T-cell (primary cell): ENCODE data around the gene EXOC6. TPM values are rescaled to one million over a fixed set of nuclear protein-coding genes. Genes with fewer than 3 reads are reported as not detected.

ENCODE experiments used
- ATAC-seq, 4 experiments: fragments of 200-7000 bp in 3 of 4; fragments of 150-1000 bp in 1 of 4; cut with Tn5 transposase; replicated peaks in 1 of 4; 1 replicate in 3 of 4; 2 replicates in 1 of 4; pipeline ENCODE4 v1.10.0; 2021; ENCODE audit warnings: moderate library complexity in 3 of 4, mild to moderate bottlenecking in 2 of 4, moderate number of reproducible peaks in 1 of 4
- CTCF ChIA-PET, 2 donors: fragments of 300-600 bp; sonication (Branson Sonifier 250); formaldehyde crosslinking; loops; one replicate each; lab custom pipeline; 2022; ENCODE audit warnings: antibody characterized with exemption in 2 of 2; lab: Charles Lee
- POLR2A ChIA-PET, 2 donors: fragments of 300-600 bp; sonication (Branson Sonifier 250); formaldehyde crosslinking; loops; one replicate each; lab custom pipeline; 2022; ENCODE audit warnings: antibody characterized with exemption in 2 of 2; lab: Charles Lee
- DNase-seq, 35 experiments: peaks; one replicate each; pipeline versions ENCODE4 v3.0.0 to v3.0.0-alpha.2; 2013 to 2023
- H3K27ac ChIP-seq: one replicate; pipeline ENCODE4 v1.5.1; 2013; ENCODE audit warnings: low read length
- H3K27me3 ChIP-seq, 2 experiments: replicated peaks in 1 of 2; 1 replicate in 1 of 2; 2 replicates in 1 of 2; pipeline versions ENCODE4 v1.6.1 to v1.7.0; 2013; ENCODE audit warnings: low read length in 1 of 2, mixed read lengths in 1 of 2; ENCODE audit not compliant: control insufficient read depth in 2 of 2, insufficient read depth in 2 of 2; ENCODE audit errors: extremely low read depth in 1 of 2
- H3K36me3 ChIP-seq, 2 donors: 1 replicate in 1 of 2; 2 replicates in 1 of 2; pipeline versions ENCODE4 v1.6.1 to v1.7.0; 2013; ENCODE audit warnings: low read length in 1 of 2; ENCODE audit not compliant: control insufficient read depth in 2 of 2, insufficient read depth in 1 of 2; ENCODE audit errors: extremely low read depth in 1 of 2
- H3K4me1 ChIP-seq, 2 experiments: 1 replicate in 1 of 2; 2 replicates in 1 of 2; pipeline versions ENCODE4 v1.6.1 to v1.7.0; 2013; ENCODE audit warnings: low read length in 2 of 2, mixed read lengths in 1 of 2; ENCODE audit not compliant: insufficient read depth in 2 of 2, control insufficient read depth in 1 of 2; ENCODE audit errors: extremely low read depth in 1 of 2
- H3K4me3 ChIP-seq, 2 donors: 1 replicate in 1 of 2; 2 replicates in 1 of 2; pipeline versions ENCODE4 v1.5.1 to v1.7.0; 2013; ENCODE audit warnings: mild to moderate bottlenecking in 2 of 2, low read length in 1 of 2, moderate library complexity in 1 of 2; ENCODE audit not compliant: control insufficient read depth in 1 of 2; ENCODE audit errors: extremely low read depth in 1 of 2
- H3K9me3 ChIP-seq: 2 replicates; pipeline ENCODE4 v1.7.0; 2013
- H3K27ac Mint-ChIP-seq, 2 donors: one replicate each; pipeline ENCODE4 v1.8.0; 2020 to 2021; ENCODE audit warnings: mild to moderate bottlenecking in 2 of 2, mixed read lengths in 2 of 2
- H3K27me3 Mint-ChIP-seq, 2 donors: one replicate each; pipeline ENCODE4 v1.8.0; 2021 to 2022; ENCODE audit warnings: mixed read lengths in 2 of 2
- H3K36me3 Mint-ChIP-seq: one replicate; pipeline ENCODE4 v1.8.0; 2021; ENCODE audit warnings: mixed read lengths
- H3K4me1 Mint-ChIP-seq, 3 donors: one replicate each; pipeline ENCODE4 v1.8.0; 2020 to 2022; ENCODE audit warnings: mixed read lengths in 3 of 3, mild to moderate bottlenecking in 1 of 3
- H3K4me3 Mint-ChIP-seq, 3 donors: one replicate each; pipeline ENCODE4 v1.8.0; 2020 to 2022; ENCODE audit warnings: mild to moderate bottlenecking in 3 of 3, mixed read lengths in 3 of 3, moderate library complexity in 3 of 3
- H3K9me3 Mint-ChIP-seq, 3 donors: one replicate each; pipeline ENCODE4 v1.8.0; 2020 to 2022; ENCODE audit warnings: mixed read lengths in 3 of 3
- WGBS: methylation state at CpG from one replicate; pipeline ENCODE4 v1.1.5; 2013; ENCODE audit warnings: missing lambda C conversion rate; ENCODE audit not compliant: insufficient coverage; 5-methylcytosine and 5-hydroxymethylcytosine counted together
- total RNA-seq, 35 experiments: library from RNA in 6 of 35; stranded (reverse) in 6 of 35; fragments of 120-200 nt in 1 of 35; gene quantifications; one replicate each; pipeline versions ENCODE4 v1.2.1 to v1.2.4 and lab custom pipeline; 2013 to 2026

EXOC6 gene
- total RNA-seq, 5 donors from 2014 or later (not counting 1 experiment from before 2014, with no cell fraction given), result 8.7 to 13.3 (median 9.7) TPM

DNA sequence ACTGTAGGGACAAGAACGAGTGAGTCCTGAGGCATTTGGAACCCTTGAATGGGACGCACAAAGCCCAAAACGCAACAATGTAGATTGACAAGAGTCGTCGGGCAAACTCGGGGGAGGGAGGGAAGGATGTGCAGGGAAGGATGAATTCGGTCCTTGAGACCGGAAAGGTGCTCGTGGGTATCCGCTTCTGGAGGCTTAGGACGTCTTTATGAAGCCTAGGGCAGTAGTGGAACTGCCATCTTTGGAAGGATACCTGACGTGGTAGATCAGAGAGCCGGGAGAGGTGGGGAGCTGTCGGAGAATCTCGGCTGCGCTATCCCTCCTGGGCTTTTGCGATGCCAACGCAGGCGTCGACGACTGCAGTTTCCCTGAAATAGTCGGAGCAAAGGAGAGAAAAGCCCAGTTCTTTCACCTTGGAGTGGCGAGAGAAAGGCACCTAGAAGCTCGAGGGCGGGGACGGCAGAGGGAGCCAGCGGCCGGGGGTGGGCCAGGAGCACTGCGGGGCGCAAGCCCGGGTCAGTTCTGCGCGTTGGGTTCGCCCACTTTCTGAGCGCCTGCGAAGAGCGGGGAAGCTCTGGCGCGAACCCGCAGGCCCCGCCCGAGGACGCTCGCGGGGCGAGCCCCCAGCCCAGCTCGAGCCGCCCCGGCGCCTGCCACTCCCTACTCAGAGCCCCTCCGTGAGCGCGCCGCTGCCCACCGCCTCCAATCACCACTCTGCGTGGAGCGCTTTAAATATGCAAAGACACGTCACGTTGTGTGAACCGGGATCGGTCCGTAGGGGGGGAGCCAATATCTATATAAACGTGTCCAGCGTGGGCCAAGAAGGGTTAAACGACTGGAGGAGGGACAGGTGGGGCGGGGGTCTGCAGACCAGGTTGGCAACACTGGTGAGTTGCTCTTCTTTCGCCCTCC is 211.9 kb downstream of the EXOC6 start, which contains the start of gene CYP26C1:
Gene CYP26C1, plus strand, starts transcription at position 824 of the 912 bp plus-strand sequence. CDS start 466 bp downstream, outside the sequence.
- H3K36me3 ChIP-seq, result peaks cover 0 to 3% of the 10 kb centered on the region in 2 donors
- Mint-ChIP-seq H3K4me1 (peaks cover 25 to 33% (median 31%) of the 10 kb centered on the region in 3 donors), H3K36me3 (peaks cover 34% of the 10 kb centered on the region), H3K4me3 (peak within 1 kb of the TSS; percentile 50 to 74 (median 68)), H3K27ac (peak within 1 kb of the TSS; percentile 8 to 53), H3K9me3 (no peaks in the 10 kb centered on the region), H3K27me3 (peaks cover 16 to 40% of the 10 kb centered on the region in 2 donors)
- H3K9me3 ChIP-seq, result no peaks in the 10 kb centered on the region
- POLR2A ChIA-PET, result interaction anchor here in 1 of 2 donors (0.6 kb wide), 1 partner anchor 99 kb away, joined by 9 read pairs; no protein-coding TSS in a partner anchor
- 72% methylated on average over 56 of the region's 67 CpGs for WGBS
- peaks cover 17 to 37% of the 10 kb centered on the region in 2 experiments for H3K27me3 ChIP-seq
- ATAC-seq (no peak), DNase-seq (no peak)
- H3K27ac ChIP-seq, result no peak within 1 kb of the TSS
- peak within 1 kb of the TSS in 1 of 2 donors; percentile 58 for H3K4me3 ChIP-seq
- H3K4me1 ChIP-seq, result peaks cover 0 to 20% of the 10 kb centered on the region in 2 experiments
- CTCF ChIA-PET, result interaction anchor here in 1 of 2 donors (0.6 kb wide), 1 partner anchor 174 kb away, joined by 3 read pairs; no protein-coding TSS in a partner anchor

DNA sequence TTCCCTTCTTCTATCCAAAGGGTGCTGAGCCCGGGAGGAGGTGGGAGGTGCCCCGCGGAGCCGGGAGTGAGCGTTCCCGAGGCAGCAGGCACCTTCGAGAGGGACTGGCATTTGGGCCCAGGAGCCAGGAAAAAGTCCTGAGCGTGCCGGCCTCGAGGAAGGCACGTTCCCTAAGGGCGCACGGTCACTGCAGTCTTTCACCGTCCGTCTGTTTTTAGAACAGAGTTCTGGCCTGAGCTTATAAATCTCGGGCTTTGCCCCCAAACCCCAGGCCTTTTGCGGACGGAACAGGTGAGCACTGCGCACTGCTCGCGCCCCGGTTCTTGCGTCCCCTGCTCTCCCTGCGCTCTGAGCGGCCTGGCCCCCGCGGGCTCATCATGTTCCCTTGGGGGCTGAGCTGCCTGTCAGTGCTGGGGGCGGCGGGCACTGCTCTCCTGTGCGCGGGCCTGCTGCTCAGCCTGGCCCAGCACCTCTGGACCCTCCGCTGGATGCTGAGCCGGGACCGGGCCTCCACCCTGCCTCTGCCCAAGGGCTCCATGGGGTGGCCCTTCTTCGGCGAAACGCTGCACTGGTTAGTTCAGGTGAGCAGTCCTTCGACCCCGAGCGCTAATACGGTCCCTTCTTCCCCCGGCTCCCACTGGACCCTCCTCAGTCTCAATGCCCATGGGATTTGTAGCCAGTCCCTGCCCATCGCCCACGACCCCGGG is 212.7 kb downstream of the EXOC6 start:
- Histone ChIP-seq H3K4me1 (peaks cover 0 to 20% of the 10 kb centered on the region in 2 experiments), H3K27me3 (peaks cover 21 to 39% of the 10 kb centered on the region in 2 experiments)
- 69% methylated on average over 36 of the region's 45 CpGs for WGBS

DNA sequence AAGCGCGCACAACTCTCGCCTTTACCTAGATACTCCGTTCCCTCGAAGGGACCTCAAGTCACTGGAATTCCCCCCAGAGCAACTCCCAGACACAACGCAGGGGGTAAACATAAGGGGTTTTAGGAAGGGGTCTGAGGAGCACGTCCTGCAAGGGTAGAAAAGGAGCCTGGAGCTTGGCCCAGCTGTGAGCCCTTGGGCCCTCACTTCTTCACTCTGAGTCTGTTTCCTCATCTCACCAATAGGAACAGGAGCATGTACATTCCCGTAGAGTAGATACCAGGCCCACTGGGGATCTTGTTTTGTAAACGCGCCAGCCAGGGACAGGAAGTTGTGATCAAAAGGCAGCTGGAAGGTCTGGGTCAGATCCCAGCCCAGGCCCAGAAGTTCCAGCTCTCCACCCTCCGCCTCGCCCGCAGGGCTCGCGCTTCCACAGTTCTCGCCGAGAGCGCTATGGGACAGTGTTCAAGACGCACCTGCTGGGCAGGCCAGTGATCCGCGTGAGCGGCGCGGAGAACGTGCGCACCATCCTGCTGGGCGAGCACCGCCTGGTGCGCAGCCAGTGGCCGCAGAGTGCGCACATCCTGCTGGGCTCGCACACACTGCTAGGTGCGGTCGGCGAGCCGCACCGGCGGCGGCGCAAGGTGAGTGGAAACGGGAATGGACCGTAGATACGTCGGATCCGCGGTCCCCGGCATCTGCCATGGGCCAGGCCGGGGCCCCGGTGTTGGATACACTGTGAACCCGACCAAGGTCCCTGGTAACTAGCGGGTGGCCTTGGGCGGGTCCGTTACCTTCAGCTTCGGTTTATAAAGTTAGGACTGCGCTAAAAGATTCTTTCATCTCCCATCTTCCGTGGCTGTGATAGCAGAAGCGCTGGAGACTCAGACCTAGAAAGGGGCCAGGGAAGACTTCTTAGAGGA is 213.5 kb downstream of the EXOC6 start:
- WGBS, result 8% methylated on average over 46 of the region's 57 CpGs
- peaks cover 26% of the 10 kb centered on the region for H3K36me3 Mint-ChIP-seq
- H3K4me3 Mint-ChIP-seq, result peak overlapping the region; percentile 57 to 74 (median 68)
- H3K4me1 ChIP-seq, result peaks cover 0 to 20% of the 10 kb centered on the region in 2 experiments
- peaks cover 24 to 52% of the 10 kb centered on the region in 2 donors for H3K27me3 Mint-ChIP-seq
- no peaks in the 10 kb centered on the region for H3K9me3 Mint-ChIP-seq
- CTCF ChIA-PET, result no interaction called here
- H3K9me3 ChIP-seq, result no peaks in the 10 kb centered on the region
- peak overlapping the region in 1 of 2 donors; percentile 58 for H3K4me3 ChIP-seq
- H3K27ac ChIP-seq, result no peak overlapping the region
- H3K27ac Mint-ChIP-seq, result no peak overlapping the region
- POLR2A ChIA-PET, result no interaction called here
- peak; percentile 6 to 54 (median 14) for ATAC-seq
- H3K36me3 ChIP-seq, result peaks cover 0 to 3% of the 10 kb centered on the region in 2 donors
- peaks cover 35 to 38% (median 37%) of the 10 kb centered on the region in 3 donors for H3K4me1 Mint-ChIP-seq
- peaks cover 23 to 46% of the 10 kb centered on the region in 2 experiments for H3K27me3 ChIP-seq
- no peak for DNase-seq

More for the DNA sequence above, 212.7 kb downstream of the EXOC6 start:
- H3K9me3 ChIP-seq, result no peaks in the 10 kb centered on the region
- DNase-seq, result no peak
- no peak for ATAC-seq
- Mint-ChIP-seq H3K4me1 (peaks cover 30 to 36% (median 36%) of the 10 kb centered on the region in 3 donors), H3K36me3 (peaks cover 29% of the 10 kb centered on the region), H3K27me3 (peaks cover 21 to 45% of the 10 kb centered on the region in 2 donors), H3K9me3 (no peaks in the 10 kb centered on the region), H3K27ac (no peak overlapping the region), H3K4me3 (peak overlapping the region in 2 of 3 donors; percentile 50 to 74)
- ChIA-PET POLR2A (no interaction called here), CTCF (no interaction called here)
- no peak overlapping the region for H3K27ac ChIP-seq
- peaks cover 0 to 3% of the 10 kb centered on the region in 2 donors for H3K36me3 ChIP-seq
- H3K4me3 ChIP-seq, result no peak overlapping the region

DNA sequence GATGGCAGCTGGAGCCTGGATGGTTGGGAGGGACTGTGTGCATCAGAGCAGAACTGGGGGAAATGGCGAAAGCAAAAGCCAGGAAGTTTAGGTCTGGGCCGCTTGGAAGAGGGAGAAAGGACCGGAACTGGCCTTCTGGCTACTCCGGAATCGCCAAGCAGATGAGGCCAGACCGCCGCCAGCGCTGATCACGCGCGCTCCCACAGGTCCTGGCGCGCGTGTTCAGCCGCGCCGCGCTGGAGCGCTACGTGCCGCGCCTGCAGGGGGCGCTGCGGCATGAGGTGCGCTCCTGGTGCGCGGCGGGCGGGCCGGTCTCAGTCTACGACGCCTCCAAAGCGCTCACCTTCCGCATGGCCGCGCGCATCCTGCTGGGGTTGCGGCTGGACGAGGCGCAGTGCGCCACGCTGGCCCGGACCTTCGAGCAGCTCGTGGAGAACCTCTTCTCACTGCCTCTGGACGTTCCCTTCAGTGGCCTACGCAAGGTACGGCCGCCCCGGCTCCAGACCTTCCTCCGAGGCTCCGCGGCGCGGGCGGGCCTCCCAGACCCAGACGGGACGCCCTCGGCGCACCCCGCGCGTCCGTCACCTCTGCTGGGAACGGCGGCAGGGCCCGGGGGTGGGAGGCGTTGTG is 214.3 kb downstream of the EXOC6 start:
- ATAC-seq (peak; percentile 56 to 83 (median 61)), DNase-seq (peak in 12 of 35 experiments; percentile 12 to 55 (median 20))
- Histone ChIP-seq H3K27me3 (peaks cover 22 to 50% of the 10 kb centered on the region in 2 experiments), H3K36me3 (peaks cover 0 to 3% of the 10 kb centered on the region in 2 donors), H3K4me1 (peaks cover 0 to 20% of the 10 kb centered on the region in 2 experiments), H3K4me3 (peak overlapping the region in 1 of 2 donors; percentile 58), H3K27ac (no peak overlapping the region), H3K9me3 (no peaks in the 10 kb centered on the region)
- POLR2A ChIA-PET, result no interaction called here
- H3K4me3 Mint-ChIP-seq, result peak overlapping the region; percentile 57 to 74 (median 68)
- H3K36me3 Mint-ChIP-seq, result peaks cover 21% of the 10 kb centered on the region
- H3K9me3 Mint-ChIP-seq, result no peaks in the 10 kb centered on the region
- no peak overlapping the region for H3K27ac Mint-ChIP-seq
- CTCF ChIA-PET, result no interaction called here
- H3K27me3 Mint-ChIP-seq, result peaks cover 31 to 58% of the 10 kb centered on the region in 2 donors
- H3K4me1 Mint-ChIP-seq, result peaks cover 35 to 46% (median 41%) of the 10 kb centered on the region in 3 donors
- 3% methylated on average over 58 of the region's 68 CpGs for WGBS

DNA sequence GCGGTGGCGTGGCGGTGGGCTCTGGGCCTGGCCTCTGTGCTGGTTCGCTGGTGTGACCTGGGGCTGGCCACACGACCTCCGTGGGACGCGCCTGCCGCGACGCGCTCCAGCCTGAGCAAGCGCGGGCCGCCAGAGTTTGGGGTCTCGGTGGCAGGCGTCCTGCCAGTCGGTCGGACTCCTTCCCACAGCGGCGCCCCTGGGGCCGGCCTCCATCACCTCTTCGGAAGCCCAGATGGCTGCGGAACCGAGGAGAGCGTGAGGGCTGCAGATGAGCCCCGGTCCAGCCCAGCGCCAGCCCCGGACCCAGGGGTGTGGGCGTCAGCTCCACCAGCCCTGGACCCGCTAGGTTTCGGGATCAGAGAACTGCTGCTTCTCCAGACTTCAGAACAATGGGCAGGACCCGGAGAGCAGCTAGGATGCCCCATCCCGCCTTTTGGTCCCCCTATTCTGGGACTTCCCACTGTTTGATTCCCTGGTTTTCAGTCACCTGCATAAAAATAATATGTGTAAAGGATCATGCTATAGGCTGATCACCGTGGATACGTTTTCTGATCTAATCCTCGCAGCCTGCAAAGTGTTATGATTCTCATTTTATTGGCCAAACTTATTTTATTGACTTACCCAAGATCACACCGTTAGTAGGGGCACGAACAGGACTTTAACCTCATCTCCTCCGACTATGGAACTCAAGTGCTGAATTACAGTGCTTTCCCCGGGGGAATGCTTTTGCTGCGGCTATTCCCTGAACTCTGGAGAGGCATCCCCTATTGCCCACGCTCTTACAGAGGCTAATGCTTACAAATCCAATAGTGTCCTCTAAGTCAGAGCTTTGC is 215.0 kb downstream of the EXOC6 start:
- ATAC-seq (peak in 2 of 4 experiments; percentile 11), DNase-seq (no peak)
- H3K9me3 Mint-ChIP-seq, result no peaks in the 10 kb centered on the region
- Histone ChIP-seq H3K27ac (no peak overlapping the region), H3K27me3 (peaks cover 22 to 55% of the 10 kb centered on the region in 2 experiments), H3K4me3 (no peak overlapping the region), H3K9me3 (no peaks in the 10 kb centered on the region), H3K36me3 (peaks cover 0 to 3% of the 10 kb centered on the region in 2 donors), H3K4me1 (peaks cover 0 to 21% of the 10 kb centered on the region in 2 experiments)
- 21% methylated on average over 40 of the region's 43 CpGs for WGBS
- ChIA-PET CTCF (no interaction called here), POLR2A (no interaction called here)
- peak overlapping the region; percentile 22 to 70 (median 31) for H3K4me3 Mint-ChIP-seq
- H3K27me3 Mint-ChIP-seq, result peaks cover 35 to 62% of the 10 kb centered on the region in 2 donors
- H3K36me3 Mint-ChIP-seq, result peaks cover 16% of the 10 kb centered on the region
- no peak overlapping the region for H3K27ac Mint-ChIP-seq
- peaks cover 37 to 46% (median 43%) of the 10 kb centered on the region in 3 donors for H3K4me1 Mint-ChIP-seq
